ENCODE data around the gene SH3GL2. TPM values are rescaled to one million over a fixed set of nuclear protein-coding genes. Genes with fewer than 3 reads are reported as not detected.

The SH3GL2 gene
- total and polyA plus RNA-seq, 4 donors: 0.06 to 0.08 TPM; not detected in 2

DNA sequence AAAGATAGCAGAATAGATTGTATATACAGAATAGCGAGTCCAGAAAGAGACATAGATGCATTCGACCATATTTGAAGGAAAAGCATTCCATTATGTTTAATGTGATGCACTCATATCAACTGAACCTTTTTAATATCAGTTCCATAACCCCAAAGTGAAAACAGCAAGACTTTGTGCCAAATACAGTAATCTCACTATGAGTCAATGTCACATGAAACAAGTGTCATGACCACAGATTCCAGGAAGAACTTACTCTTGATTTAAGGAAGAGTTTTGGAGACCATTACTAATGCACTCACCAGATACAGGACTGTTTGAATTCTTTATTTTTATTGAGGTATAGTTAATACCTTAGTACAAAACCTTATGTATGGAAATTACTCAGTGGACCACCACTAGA is 220.5 kb downstream of the SH3GL2 start:
- no peak overlapping the region for H3K27ac ChIP-seq (ENCODE audit: low read depth in 1 of 2, low read length in 2 of 2)
- H3K27me3 ChIP-seq (ENCODE audit: control insufficient read depth in 4 of 4, insufficient read depth in 4 of 4, low read length in 3 of 4): no peaks in the 10 kb centered on the region
- WGBS: 72% methylated on average over 2 of the region's 2 CpGs
- no peak overlapping the region for H3K9ac ChIP-seq (ENCODE audit: low read depth in 1 of 2, low read length in 2 of 2)
- H3K36me3 ChIP-seq (ENCODE audit: control insufficient read depth in 4 of 4, insufficient read depth in 3 of 4, low read depth in 1 of 4, low read length in 3 of 4): no peaks in the 10 kb centered on the region
- H3K4me1 ChIP-seq (ENCODE audit: control insufficient read depth in 4 of 4, insufficient read depth in 4 of 4, low read length in 3 of 4): no peaks in the 10 kb centered on the region
- no peak for DNase-seq (ENCODE audit: low spot score)
- H3K4me3 ChIP-seq (ENCODE audit: low read depth in 1 of 3, low read length in 3 of 3): no peak overlapping the region
- TF ChIP-seq, protein P1, sequence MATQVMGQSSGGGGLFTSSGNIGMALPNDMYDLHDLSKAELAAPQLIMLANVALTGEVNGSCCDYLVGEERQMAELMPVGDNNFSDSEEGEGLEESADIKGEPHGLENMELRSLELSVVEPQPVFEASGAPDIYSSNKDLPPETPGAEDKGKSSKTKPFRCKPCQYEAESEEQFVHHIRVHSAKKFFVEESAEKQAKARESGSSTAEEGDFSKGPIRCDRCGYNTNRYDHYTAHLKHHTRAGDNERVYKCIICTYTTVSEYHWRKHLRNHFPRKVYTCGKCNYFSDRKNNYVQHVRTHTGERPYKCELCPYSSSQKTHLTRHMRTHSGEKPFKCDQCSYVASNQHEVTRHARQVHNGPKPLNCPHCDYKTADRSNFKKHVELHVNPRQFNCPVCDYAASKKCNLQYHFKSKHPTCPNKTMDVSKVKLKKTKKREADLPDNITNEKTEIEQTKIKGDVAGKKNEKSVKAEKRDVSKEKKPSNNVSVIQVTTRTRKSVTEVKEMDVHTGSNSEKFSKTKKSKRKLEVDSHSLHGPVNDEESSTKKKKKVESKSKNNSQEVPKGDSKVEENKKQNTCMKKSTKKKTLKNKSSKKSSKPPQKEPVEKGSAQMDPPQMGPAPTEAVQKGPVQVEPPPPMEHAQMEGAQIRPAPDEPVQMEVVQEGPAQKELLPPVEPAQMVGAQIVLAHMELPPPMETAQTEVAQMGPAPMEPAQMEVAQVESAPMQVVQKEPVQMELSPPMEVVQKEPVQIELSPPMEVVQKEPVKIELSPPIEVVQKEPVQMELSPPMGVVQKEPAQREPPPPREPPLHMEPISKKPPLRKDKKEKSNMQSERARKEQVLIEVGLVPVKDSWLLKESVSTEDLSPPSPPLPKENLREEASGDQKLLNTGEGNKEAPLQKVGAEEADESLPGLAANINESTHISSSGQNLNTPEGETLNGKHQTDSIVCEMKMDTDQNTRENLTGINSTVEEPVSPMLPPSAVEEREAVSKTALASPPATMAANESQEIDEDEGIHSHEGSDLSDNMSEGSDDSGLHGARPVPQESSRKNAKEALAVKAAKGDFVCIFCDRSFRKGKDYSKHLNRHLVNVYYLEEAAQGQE (IDR thresholded peaks at IDR 0.05): no peak
- TF ChIP-seq TAF1 (conservative IDR thresholded peaks at IDR 0.05): no peak
- TF ChIP-seq, protein P2, sequence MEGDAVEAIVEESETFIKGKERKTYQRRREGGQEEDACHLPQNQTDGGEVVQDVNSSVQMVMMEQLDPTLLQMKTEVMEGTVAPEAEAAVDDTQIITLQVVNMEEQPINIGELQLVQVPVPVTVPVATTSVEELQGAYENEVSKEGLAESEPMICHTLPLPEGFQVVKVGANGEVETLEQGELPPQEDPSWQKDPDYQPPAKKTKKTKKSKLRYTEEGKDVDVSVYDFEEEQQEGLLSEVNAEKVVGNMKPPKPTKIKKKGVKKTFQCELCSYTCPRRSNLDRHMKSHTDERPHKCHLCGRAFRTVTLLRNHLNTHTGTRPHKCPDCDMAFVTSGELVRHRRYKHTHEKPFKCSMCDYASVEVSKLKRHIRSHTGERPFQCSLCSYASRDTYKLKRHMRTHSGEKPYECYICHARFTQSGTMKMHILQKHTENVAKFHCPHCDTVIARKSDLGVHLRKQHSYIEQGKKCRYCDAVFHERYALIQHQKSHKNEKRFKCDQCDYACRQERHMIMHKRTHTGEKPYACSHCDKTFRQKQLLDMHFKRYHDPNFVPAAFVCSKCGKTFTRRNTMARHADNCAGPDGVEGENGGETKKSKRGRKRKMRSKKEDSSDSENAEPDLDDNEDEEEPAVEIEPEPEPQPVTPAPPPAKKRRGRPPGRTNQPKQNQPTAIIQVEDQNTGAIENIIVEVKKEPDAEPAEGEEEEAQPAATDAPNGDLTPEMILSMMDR (IDR thresholded peaks at IDR 0.05; ENCODE audit: low read depth, low read length, missing input control): no peak
- no peak for TF ChIP-seq HNF4G (IDR thresholded peaks at IDR 0.05)
- TF ChIP-seq HNF4A (conservative IDR thresholded peaks at IDR 0.05): no peak
- TF ChIP-seq NR2F2 (IDR thresholded peaks at IDR 0.05): no peak
- no peak for TF ChIP-seq GABPA (IDR thresholded peaks at IDR 0.05 in 1 of 2, conservative IDR thresholded peaks at IDR 0.05 in 1 of 2)
- TF ChIP-seq, protein P3, sequence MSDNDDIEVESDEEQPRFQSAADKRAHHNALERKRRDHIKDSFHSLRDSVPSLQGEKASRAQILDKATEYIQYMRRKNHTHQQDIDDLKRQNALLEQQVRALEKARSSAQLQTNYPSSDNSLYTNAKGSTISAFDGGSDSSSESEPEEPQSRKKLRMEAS (IDR thresholded peaks at IDR 0.05): no peak
- TF ChIP-seq FOXA2 (IDR thresholded peaks at IDR 0.05): no peak
- no peak for TF ChIP-seq SP1 (IDR thresholded peaks at IDR 0.05)
- no peak for TF ChIP-seq FOXA1 (IDR thresholded peaks at IDR 0.05)
- no peak for TF ChIP-seq RXRA (IDR thresholded peaks at IDR 0.05)
- no peaks in the 10 kb centered on the region for H3K9me3 ChIP-seq (ENCODE audit: control insufficient read depth in 4 of 4, low read length in 3 of 4)

- no peaks in the 10 kb centered on the region for H3K27me3 ChIP-seq (ENCODE audit: control insufficient read depth in 4 of 4, insufficient read depth in 4 of 4, low read length in 3 of 4)
- no peaks in the 10 kb centered on the region for H3K9me3 ChIP-seq (ENCODE audit: control insufficient read depth in 4 of 4, low read length in 3 of 4)
- H3K4me1 ChIP-seq (ENCODE audit: control insufficient read depth in 4 of 4, insufficient read depth in 4 of 4, low read length in 3 of 4): no peaks in the 10 kb centered on the region
- H3K4me3 ChIP-seq (ENCODE audit: low read depth in 1 of 3, low read length in 3 of 3): no peak overlapping the region
- TF ChIP-seq, protein P3 (IDR thresholded peaks at IDR 0.05): no peak
- TF ChIP-seq HNF4G (IDR thresholded peaks at IDR 0.05) (no peak), SP1 (IDR thresholded peaks at IDR 0.05) (no peak), FOXA2 (IDR thresholded peaks at IDR 0.05) (no peak), TAF1 (conservative IDR thresholded peaks at IDR 0.05) (no peak)
- H3K36me3 ChIP-seq (ENCODE audit: control insufficient read depth in 4 of 4, insufficient read depth in 3 of 4, low read depth in 1 of 4, low read length in 3 of 4): no peaks in the 10 kb centered on the region
- no peak for DNase-seq (ENCODE audit: low spot score)
- WGBS: 44% methylated on average over 2 of the region's 2 CpGs
- H3K9ac ChIP-seq (ENCODE audit: low read depth in 1 of 2, low read length in 2 of 2): no peak overlapping the region
- no peak overlapping the region for H3K27ac ChIP-seq (ENCODE audit: low read depth in 1 of 2, low read length in 2 of 2)
Observed at GRCh38 chr9:17800418-17800817, 221.6 kb downstream of the SH3GL2 start.

Measured in liver (tissue), 9 donors.